Dermis blood vessel endothelial cell (primary cell): ENCODE results near the gene COX17. TPM values are rescaled to one million over a fixed set of nuclear protein-coding genes. Genes with fewer than 3 reads are reported as not detected.

Experiments used
- DNase-seq: peaks from one replicate; pipeline ENCODE4 v3.0.0; 2010
- total RNA-seq: library from RNA; depleted of rRNA; stranded (reverse); fragments of >200 nt; gene quantifications from 2 replicates; pipeline ENCODE4 v1.2.3, GENCODE V29; 2014

Gene COX17
- total RNA-seq, 1 donor from 2014 or later, result 18.9 TPM

DNA sequence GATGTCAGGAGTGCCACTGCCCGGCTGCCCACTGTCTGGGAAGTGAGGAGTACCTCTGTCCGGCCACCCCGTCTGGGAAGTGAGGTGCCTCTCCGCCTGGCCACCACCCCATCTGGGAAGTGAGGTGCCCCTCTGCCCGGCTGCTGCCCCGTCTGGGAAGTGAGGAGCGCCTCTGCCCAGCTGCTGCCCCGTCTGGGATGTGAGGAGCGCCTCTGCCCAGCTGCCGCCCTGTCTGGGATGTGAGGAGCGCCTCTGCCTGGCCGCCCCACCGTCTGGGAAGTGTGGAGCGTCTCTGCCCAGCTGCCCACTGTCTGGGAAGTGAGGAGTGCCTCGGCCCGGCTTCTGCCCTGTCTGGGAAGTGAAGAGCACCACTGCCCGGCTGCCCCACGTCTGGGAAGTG is 3.3 kb downstream of the COX17 start:
- no peak for DNase-seq

DNA sequence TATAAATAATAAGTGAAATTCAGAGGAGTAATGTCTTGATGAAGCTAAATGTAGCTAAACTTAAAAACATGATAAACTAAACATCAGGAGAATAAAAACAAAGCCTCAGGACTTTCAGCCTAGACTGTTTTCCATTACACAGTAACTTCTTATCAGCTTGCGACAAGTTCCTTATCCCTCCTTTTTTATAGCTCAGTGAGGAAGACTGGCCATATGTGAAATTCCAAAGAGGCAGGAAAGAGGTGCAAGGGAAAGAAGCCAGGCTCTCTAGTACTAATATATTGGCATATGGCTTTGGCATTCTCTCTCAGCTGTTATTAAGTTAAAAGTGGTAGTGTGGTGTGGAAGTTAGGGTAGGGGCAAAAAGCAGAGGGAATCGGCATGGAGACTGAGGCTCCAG is 4.4 kb downstream of the COX17 start:
- no peak for DNase-seq

DNA sequence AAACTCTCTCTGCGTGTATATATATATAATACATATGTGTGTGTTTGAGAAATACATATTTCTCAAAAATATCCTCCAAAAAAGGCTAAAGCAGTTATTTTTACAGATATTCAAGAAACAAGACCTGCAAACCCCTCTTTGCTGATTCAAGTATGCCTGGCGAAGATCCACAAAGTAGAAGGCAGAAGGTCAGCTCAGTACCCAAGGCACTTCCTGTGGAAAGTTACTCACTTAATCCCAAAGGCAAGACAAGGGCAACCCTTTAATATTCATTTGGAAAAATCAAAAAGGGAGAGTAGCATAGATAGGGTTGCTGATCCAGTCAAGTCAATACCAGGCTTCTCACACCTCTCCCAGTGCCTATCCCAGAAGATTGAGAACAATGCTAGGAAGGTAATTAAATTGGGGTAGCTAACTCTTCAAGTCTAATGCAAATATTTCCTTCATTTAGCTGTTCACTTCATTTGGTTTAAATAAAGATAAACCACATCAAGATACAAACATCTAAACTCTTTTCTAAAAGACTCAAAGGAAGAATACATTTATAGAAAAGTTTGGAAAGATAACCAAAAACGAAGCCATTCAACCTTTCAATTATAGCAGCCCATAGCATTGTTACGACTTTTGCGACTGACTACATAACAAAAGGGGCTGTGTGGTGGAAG is 7.2 kb downstream of the COX17 start:
- peak; percentile 55 for DNase-seq

DNA sequence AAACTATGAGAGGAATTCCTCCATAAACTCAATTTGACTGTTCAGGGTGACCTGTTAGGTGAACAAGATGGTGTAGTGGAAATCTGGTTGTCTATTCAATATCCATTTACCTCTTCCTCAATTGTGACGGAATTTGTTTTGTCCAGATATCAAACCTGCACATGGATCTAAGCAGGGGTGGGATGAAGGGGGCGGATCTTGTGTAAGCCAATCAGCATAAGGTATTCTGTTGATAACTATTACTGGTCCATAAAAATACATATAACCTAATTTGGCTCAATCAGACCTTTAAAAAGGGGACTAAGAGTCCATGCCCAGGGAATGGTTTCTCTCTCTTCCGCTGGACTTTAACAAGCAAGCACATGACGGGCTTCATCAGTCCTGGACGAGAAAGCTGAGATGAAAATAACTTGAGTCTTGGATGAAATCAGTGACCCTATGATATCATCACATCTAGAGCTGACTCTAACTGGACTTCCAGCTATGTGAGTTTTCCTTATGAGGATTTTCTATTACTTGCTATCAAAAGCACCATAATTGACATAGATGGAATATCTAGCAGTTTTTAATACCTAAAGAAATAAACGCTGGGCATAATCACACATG is 11.1 kb downstream of the COX17 start:
- DNase-seq, result no peak

DNA sequence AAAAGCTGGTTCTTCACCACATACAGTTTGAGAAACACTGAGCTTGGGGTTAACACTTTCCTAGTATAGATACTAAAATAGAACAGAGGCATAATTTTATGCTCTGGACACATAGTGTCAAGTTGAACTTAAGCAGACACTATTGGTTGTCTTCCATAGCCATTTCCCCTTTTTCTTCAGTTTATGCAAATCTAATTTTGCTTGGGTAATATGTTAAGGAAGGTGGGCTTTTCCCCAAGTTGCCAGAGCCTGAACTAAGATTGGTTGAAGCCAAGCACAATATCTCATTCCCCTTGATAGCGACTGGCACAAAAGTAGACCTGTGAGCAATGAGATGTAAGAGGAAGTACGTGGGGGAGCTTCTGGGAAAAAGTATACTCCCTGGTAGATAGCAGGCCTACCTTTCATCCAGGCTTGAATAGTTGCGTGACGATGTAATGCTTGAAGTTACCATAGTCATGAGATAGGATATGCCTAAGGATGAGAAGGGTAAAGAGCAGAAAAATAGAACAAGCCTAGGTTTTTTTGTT is 12.3 kb downstream of the COX17 start:
- DNase-seq, result no peak

DNA sequence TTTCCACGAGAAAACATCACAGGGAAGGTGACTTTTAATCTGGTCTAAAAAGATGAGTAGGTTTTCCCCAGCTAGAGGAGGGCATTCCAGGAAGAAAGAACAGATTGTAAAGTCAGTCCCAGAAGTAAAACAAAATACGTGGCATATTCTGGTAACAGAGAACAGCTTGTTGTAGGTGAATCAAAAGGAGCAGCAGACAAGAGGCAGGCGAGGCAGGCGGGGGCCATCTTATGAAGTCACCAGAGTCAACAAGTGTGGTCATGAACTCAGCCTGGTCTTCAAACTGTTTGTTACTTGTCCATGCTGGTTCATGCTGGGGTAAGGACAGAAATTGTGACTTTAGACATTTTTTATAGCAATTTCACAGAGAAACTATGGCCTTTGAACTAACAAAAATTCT is 12.8 kb downstream of the COX17 start:
- no peak for DNase-seq

DNA sequence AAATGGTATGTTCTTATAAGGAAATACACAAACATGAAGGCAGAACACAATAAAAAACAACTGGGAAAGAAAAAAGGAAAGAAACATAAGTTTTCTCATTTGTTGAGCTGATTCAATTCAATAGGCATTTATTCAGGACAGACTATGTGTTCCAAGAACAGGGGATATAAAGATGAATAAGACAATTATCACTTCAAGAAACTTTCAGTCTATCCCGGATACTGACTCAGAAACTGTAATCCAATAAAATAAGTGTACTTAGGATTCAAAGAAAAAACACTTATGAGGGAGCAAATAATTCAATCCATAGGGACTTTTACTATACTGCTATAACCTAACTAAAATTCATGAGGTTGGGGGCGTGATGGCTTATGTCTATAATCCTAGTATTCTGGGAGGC is 13.3 kb downstream of the COX17 start:
- no peak for DNase-seq

DNA sequence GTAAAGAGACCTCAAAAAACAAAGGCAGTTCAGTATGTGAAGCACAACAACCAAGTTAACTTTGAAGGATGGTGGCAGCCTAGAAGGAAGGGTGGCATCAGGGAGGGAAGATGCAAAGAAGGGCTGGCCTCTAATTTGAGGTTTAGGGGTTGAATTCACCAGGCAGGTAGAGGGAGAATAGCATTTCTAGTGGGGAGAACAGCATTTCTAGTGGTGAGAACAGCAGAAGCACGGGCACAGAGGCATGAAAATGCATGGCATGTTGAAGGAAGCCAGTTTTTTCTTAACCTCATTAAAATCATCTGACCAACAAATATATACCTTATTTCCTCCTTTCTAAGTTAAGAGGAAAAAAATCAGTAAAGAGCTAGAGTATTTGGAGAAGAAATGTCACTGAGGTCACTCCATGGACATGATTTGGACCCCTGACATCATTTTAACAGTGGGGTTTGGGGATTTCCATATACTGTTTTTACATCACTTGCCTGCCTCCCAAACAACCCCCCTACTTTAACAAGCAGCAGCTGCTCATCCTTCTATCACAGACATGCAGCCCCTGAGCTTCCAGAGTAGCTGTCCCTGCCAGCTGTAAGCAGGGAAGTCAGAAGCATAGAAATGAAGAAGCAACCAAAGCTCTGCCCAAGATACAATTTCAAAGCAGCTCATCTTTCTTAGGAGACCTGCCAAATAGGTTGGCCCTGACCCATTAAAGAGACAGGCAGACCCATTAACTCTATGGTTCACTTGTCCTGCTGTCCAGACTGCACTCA is 14.4 kb downstream of the COX17 start:
- no peak for DNase-seq

DNA sequence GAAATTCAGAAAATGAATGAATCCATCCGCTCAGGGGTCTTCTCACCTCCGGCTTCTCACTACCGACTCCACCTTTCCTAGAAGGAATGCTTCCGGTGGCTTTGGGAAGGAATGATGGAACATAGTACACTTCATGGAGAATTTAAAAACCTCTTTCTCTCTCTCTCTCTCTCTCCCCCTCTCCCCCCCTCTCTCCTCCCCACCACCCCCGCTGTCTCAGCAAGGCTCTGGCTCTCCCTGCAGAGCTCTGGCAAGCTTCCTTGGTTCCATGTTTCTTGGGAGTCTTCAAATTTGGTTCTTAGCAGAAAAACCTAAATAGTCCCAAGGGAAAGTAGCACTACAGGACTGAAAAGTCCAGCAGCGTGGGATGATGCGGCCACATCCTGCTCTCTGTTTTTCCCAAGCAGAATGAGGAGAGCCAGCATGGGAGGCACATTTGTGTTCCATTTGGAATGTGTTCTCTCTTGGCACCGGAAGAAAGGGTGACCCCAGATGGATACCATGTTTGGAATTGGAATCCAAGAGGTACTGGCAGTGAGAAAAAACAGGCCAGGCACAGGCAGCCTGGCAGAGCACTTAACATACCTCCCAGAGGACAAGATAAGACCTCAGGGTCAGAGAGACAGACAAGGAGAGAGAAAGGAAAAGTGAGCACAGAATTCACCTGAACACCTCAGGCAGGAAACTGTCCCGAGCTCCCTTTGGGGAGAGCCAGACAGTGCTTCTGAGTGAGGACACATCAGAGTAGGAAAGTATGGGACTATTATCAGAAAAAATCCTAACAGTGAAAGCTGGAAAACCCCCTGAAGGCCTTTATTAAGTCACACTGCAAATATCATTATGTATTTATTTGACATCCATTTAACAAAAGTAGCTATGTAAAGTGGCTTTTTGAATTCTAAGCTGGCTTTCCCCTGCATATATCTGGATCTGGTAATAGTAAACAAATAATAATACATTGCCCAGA is 16.4 kb downstream of the COX17 start, which contains the start of gene POPDC2:
TSS of gene POPDC2 (minus strand) at position 116 of the 967 bp plus-strand sequence. CDS start 166 bp downstream, outside the sequence.
- no peak for DNase-seq

DNA sequence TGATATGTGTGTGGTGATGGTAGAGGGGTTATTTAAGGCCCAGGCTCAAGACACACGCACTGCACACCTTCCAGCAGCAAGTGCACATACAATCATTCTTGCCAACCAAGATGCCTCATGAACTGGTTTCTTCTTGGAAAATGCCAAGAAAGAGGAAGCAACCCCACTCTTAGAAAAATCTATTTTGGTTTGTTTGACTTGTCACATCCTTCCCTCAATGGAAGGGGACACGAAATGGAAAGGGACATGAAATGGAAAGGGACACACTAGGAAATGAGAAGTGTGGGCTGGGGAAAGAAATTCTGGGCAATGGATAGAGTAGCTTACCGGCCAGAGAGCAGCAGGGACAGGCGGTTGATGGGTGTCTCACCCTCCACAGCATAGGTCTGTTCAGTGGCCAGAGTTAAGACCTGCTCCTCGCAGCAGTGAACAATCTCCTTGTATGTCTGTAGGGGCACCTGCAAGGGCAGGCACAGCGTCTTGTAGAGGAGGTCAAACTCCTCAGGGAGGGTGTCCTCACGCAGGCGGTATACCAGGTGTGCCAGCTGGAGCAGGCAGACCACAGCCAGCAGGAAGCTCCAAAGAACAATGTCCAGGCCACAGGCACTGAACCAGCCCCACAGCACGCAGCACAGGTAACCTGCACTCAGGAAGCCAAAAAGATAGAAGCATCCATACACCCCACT is 17.5 kb downstream of the COX17 start:
- no peak for DNase-seq

DNA sequence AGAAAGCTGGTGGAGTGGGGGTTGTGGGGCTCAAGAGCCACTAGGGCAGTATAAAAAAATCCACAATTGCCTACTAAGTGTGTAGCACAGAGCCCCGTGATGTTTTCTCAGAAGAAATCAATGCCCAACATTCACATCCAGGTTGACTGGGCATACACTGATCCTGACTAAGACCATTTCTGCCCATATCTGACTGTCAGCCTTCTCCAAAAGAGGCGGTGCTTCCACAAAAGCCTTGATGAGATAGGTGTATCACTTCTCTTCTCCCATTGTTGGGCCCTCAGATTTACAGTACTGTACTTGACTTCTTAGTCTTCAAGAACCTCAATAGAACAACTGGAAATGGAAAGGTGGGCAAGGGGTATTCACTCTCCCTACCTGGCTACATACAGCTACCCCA is 18.2 kb downstream of the COX17 start:
- DNase-seq, result no peak

DNA sequence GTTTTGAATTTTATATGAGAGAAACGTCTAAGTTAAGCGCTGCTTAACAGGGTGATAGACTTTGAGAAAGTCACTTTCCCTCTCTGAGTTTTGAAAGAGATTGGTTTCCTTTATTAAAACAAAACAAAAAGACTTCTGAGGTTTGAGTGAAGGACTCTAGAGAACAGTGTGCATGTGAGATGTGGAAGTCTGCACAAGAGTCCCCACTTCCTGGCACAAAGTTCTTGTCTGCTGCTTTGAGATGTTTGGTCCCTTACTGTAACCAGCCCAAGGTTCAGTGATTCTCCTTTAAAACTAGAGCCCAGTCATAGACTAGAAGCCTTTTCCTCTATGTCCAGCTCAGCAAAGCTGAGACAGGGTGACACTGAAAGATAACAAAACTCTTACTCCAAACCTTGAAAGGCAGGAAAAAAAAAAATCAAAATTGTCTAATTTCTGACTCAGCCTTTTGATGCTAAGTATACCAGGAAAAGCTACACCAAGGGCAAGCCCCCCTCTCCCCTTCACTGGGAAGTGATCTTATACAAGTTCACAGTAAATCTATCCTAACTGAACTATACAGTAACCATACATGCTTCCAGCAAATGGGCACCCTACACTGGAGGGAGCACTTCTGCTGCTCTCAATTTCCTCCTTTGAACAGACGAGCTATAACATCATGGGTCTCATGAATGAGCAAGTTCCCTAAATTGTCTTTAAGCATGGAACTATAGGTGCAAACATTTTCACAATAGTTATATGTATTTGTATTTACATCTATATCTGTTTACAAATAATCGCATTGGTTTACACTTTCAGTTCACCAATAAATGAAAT is 19.1 kb downstream of the COX17 start:
- DNase-seq, result no peak

DNA sequence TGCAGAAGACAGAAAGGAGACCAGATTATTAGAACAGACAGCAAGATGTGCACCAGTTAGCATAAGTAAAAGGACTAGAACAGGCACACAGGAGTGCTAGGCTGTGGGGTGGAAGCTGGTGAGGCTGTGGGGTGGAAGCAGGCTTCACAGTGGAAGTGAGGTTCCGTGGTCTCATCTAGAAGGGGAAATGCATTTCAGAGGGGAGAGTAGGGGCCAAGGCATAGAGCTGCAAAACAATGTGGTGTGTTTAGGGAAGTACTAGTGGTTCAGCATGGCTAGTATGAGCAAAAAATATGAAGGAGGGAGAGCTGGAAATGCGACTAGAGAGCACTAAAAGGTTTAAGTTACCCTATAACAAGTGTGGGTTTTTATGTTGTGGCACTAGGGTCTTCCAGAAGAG is 23.3 kb downstream of the COX17 start:
- DNase-seq, result no peak

DNA sequence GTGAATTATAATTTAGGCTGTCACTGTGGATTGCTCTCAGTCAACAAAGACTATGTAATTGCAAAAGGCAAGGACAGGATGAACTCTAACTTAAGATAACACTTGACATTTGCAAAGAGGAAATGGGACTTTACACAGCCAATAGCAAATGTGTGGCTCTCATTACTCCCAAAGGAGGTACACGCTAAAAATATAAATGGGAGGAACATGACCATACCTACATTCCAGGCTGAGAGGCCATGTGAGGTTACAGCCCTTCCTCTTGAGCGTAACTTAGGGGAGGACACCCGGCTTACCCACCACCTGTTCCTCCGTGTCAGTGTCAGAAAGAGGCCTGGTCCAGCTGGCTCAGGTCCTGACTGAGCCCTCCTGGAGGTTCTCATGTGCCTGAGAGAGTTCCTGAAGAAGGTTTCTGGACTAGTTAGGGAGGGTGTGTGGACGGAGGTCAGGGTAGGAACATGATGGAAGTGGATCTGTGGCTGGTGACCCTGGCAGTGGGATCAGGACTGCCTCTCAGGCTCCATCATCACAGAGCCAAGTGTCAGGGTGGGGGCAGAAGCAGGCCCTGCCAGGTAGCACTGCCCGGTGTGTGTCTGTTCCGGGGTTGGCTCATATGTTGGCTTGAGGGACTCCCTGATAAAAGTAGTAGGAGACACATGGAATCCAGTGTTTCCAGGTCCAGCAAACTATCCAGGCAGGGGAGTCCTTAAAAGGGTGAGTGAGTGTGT is 24.7 kb downstream of the COX17 start:
- DNase-seq, result no peak

DNA sequence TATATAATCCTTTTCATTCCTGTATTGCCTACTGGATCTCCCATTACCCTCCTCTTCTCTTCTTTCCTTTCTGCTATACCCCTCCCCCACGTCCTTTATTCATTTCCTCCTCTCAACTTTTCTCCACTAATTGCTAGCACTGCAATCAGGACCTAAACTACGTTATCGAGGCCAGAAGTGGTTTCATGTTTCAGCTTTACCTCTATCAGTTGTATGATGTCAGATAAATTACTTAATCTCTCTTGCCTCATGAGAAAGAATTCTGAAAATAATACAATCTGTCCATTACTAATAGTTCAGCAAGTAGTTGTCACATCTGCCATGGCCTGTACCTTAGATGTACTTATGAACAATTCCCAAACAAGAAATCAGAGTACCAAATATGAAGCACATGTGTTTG is 27.4 kb downstream of the COX17 start:
- DNase-seq, result no peak

DNA sequence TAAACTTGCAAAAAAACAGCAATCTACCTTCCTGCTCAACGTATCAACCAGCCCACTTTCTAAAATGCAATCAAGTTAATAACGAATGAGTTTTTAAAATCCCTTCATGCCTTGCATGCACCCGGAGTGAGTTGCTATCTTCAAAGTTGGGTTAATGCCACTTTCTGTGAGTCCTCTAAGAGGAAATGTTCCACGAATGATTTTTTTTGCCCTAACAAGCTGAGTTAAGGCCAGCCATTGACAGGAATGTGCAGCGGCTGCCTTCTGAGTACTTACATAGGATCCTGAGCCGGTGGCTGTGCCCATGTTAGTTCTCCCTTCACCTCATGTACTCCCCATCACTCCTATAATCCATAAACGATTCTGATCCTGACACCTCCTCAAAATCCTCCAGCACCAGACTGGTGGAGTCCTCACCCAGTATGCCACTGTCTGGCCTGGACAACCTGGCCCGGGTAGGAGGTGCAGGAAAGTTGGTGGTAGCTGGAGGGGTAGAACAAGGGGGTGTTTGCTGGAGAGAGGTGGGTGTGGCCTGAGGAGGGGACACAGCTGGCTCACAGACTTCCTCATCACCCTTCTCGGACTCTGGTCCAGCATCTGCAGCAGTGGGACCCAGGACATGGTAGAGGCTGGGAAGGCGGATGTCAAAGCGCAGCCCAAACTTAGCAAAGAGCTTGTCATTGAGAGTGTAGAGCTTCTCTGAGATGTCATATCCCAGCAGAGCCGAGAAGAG is 29.2 kb downstream of the COX17 start:
- peak; percentile 24 for DNase-seq

DNA sequence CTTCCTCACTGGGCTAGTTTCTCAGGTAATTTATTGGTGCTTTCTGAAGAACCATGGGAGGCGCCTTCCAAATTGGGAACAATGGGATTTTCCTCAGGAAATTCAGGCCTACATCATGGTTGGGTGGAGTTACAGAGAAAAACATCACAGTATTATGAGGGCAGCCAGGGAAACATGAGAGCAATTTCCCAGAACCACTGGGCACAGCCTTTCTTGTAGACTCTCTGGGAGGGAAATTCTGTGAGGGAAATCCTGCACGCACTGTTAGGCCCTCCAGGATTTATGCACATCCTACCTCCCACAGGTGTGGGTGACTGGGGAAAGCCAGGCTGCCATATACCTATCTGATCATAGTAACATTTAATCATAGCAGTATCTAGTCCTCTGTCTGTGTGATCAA is 30.0 kb downstream of the COX17 start:
- peak; percentile 92 for DNase-seq

DNA sequence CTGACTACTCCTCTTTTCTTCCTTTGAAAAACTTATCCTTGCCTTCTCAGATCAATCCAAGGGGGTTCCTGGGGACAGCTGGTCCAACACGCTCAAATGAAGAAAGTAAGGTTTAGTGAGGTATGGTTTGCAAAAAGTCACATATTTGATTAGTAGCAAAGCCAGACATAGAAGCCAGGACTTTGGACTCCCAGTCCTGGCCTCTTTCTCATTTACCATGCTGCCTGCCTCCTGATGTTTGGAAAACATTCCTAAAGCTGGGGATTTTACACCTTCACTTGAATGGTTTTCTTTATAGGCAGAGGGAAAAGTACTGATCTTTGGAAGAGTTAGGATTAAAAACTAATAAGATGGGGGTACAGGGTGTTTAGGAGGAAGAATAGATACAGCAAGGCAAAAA is 31.4 kb downstream of the COX17 start:
- DNase-seq, result no peak

DNA sequence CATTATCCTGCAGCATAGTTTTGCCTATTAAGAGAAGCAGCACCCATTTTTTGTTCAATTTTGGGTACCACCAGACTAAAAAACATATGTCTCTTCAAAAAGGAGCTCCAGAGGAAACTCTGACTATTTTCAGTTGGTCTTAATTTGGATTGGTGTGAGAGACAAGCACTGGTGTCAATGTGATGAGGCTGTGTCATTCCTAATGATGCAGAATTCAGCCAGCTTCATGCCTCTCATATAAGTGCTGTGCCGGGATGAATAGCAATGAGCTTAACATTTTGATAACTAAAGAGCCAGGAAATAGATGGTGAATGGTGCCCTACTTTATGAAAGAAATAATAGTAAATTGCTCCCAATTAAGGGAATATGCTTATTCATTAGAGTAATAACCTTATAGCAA is 32.7 kb downstream of the COX17 start:
- no peak for DNase-seq

DNA sequence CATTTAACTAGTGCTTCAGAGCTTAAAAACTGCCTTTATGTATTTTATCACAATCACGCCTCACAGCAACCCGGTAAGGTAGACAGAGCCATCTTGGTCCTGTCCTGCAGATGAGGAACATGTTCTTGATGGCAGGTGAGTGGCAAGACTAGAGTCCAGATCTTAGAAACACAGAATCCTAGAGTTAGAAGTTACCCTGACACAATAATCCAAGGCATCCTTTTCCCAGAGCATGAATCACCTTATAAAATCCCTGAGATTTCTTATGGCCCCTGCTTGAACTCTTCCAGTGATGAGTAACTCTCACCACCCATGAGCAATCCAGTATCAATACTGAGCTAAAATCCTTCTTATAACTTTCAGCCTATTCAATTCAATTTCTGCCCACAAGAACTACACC is 33.7 kb downstream of the COX17 start:
- DNase-seq, result peak; percentile 58
